ENCODE data around the gene TESPA1. TPM values are rescaled to one million over a fixed set of nuclear protein-coding genes. Genes with fewer than 3 reads are reported as not detected.

TESPA1 gene
- total and polyA plus RNA-seq, 2 experiments from 2014 or later: not detected

DNA sequence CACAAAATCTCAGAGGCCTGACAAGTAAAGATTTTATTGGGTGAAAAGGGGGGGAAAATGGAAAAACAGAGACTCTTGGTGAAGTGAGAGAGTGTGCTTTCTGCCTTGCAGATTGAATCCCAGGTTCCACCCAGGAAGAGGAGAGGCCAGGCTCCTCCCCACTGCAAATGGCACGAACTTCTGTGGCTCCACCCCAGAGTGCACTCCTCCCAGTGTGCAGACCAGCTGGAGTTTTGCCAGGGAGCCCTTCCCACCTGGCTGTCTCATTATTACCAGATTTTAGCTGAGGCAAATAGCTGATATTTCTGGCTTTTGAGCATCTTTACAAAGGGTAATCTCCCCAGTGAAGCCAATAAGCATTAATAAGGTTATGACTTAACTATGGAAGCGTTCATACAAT, 51.9 kb downstream of the TESPA1 start:
- TF ChIP-seq, protein P1, sequence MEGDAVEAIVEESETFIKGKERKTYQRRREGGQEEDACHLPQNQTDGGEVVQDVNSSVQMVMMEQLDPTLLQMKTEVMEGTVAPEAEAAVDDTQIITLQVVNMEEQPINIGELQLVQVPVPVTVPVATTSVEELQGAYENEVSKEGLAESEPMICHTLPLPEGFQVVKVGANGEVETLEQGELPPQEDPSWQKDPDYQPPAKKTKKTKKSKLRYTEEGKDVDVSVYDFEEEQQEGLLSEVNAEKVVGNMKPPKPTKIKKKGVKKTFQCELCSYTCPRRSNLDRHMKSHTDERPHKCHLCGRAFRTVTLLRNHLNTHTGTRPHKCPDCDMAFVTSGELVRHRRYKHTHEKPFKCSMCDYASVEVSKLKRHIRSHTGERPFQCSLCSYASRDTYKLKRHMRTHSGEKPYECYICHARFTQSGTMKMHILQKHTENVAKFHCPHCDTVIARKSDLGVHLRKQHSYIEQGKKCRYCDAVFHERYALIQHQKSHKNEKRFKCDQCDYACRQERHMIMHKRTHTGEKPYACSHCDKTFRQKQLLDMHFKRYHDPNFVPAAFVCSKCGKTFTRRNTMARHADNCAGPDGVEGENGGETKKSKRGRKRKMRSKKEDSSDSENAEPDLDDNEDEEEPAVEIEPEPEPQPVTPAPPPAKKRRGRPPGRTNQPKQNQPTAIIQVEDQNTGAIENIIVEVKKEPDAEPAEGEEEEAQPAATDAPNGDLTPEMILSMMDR (IDR thresholded peaks at IDR 0.05; ENCODE audit: poor library complexity): no peak
- TF ChIP-seq EZH2 (IDR thresholded peaks at IDR 0.05; ENCODE audit: borderline replicate concordance): no peak
- no peak for TF ChIP-seq EZH2phosphoT487 (IDR thresholded peaks at IDR 0.05; ENCODE audit: low read depth, severe bottlenecking, unreplicated experiment)
- H2AFZ ChIP-seq: no peak overlapping the region
- WGBS (ENCODE audit: low lambda C conversion rate, missing lambda C conversion rate): 62% methylated on average over 2 of the region's 2 CpGs

DNA sequence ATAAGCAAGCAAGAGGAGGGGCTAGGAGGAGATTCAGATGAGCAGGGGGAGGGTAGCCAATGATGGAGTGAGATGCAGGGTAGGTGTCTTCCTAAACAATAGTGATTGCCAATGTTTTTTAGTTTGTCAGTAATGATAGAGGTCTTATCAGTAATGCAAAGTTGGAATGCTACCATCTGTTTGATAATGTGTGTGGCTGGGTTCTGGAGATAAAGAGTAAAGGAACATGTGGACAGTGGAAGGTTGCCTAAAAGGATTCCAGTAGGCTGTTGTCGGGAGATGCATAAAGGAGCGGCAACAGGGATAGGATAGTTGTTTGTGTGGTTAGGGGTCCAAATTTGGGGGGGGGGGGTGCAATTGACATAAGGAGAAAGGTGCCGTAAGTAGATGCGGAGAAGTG, 52.5 kb downstream of the TESPA1 start:
- Histone ChIP-seq H4K20me1 (ENCODE audit: insufficient read depth, poor library complexity, severe bottlenecking) (no peaks in the 10 kb centered on the region), H3K36me3 (replicated peaks; ENCODE audit: insufficient read depth, low read depth) (no peaks in the 10 kb centered on the region), H2AFZ (no peak overlapping the region), H3K4me3 (no peak overlapping the region), H3K9me2 (replicated peaks; ENCODE audit: insufficient read depth) (no peaks in the 10 kb centered on the region), H3K27ac (no peak overlapping the region), H3K27me3 (no peaks in the 10 kb centered on the region), H3K4me2 (no peak overlapping the region), H3K79me2 (no peaks in the 10 kb centered on the region), H3K4me1 (ENCODE audit: insufficient read depth) (no peaks in the 10 kb centered on the region), H3K9me3 (ENCODE audit: low read depth) (no peaks in the 10 kb centered on the region)
- WGBS (ENCODE audit: low lambda C conversion rate, missing lambda C conversion rate): 89% methylated on average over 4 of the region's 4 CpGs
- no peak for DNase-seq (ENCODE audit: low spot score)
- TF ChIP-seq EZH2phosphoT487 (IDR thresholded peaks at IDR 0.05; ENCODE audit: low read depth, severe bottlenecking, unreplicated experiment) (no peak), EZH2 (IDR thresholded peaks at IDR 0.05; ENCODE audit: borderline replicate concordance) (no peak)
- TF ChIP-seq, protein P1 (IDR thresholded peaks at IDR 0.05; ENCODE audit: poor library complexity): no peak

More for the DNA sequence above, 51.9 kb downstream of the TESPA1 start:
- Histone ChIP-seq H3K27ac (no peak overlapping the region), H3K4me1 (ENCODE audit: insufficient read depth) (no peaks in the 10 kb centered on the region), H3K4me3 (no peak overlapping the region), H3K79me2 (no peaks in the 10 kb centered on the region), H3K4me2 (no peak overlapping the region), H3K36me3 (replicated peaks; ENCODE audit: insufficient read depth, low read depth) (no peaks in the 10 kb centered on the region), H3K9me2 (replicated peaks; ENCODE audit: insufficient read depth) (no peaks in the 10 kb centered on the region), H4K20me1 (ENCODE audit: insufficient read depth, poor library complexity, severe bottlenecking) (no peaks in the 10 kb centered on the region), H3K27me3 (no peaks in the 10 kb centered on the region), H3K9me3 (ENCODE audit: low read depth) (no peaks in the 10 kb centered on the region)
- no peak for DNase-seq (ENCODE audit: low spot score)

DNA sequence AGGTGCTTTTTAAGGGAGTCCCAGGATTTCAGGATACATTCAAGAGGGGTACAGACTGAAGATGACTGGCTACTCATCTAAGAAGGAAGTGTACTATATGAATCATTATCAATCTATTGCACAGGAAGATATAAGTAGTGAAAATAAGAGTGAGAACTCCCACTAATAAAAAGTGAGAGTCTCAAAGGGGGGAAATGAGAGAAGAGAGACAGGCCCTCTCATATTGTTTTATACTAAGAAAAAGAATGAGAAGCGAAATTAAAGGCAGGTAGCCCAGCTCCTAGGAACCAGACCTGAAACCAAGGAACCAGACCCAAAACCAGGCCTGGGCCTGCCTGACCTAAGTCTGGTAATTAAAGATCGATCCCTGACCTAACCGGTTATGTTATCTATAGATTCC, 54.6 kb downstream of the TESPA1 start:
- no peaks in the 10 kb centered on the region for H3K4me1 ChIP-seq (ENCODE audit: insufficient read depth)
- no peaks in the 10 kb centered on the region for H3K27me3 ChIP-seq
- no peaks in the 10 kb centered on the region for H4K20me1 ChIP-seq (ENCODE audit: insufficient read depth, poor library complexity, severe bottlenecking)
- no peak overlapping the region for H3K4me2 ChIP-seq
- DNase-seq (ENCODE audit: low spot score): no peak
- no peaks in the 10 kb centered on the region for H3K9me3 ChIP-seq (ENCODE audit: low read depth)
- H3K36me3 ChIP-seq (replicated peaks; ENCODE audit: insufficient read depth, low read depth): no peaks in the 10 kb centered on the region
- WGBS (ENCODE audit: low lambda C conversion rate, missing lambda C conversion rate): 95% methylated on average over 3 of the region's 3 CpGs
- no peak overlapping the region for H2AFZ ChIP-seq
- no peak overlapping the region for H3K27ac ChIP-seq
- no peaks in the 10 kb centered on the region for H3K9me2 ChIP-seq (replicated peaks; ENCODE audit: insufficient read depth)
- H3K79me2 ChIP-seq: no peaks in the 10 kb centered on the region
- H3K4me3 ChIP-seq: no peak overlapping the region
- TF ChIP-seq, protein P1 (IDR thresholded peaks at IDR 0.05; ENCODE audit: poor library complexity): no peak
- TF ChIP-seq EZH2 (IDR thresholded peaks at IDR 0.05; ENCODE audit: borderline replicate concordance) (no peak), EZH2phosphoT487 (IDR thresholded peaks at IDR 0.05; ENCODE audit: low read depth, severe bottlenecking, unreplicated experiment) (no peak)

DNA sequence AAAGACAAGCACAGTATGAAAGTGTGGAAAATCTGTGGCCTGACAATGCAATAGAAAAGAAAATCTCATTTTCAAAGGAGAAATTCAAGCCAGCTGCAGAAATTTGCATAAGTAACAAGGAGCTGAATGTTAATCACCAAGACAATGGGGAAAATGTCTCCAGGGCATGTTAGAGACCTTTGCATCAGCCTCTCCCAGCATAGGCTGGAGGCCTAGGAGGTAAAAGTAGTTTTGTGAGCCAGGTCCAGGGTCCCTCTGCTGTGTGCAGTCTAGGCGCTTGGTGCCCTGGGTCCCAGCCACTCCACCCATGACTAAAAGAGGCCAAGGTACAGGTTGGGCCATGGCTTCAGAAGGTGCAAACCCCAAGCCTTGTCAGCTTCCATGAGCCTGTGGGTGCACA, 58.3 kb downstream of the TESPA1 start:
- Histone ChIP-seq H3K9me2 (replicated peaks; ENCODE audit: insufficient read depth) (no peaks in the 10 kb centered on the region), H3K27ac (no peak overlapping the region), H3K4me1 (ENCODE audit: insufficient read depth) (no peaks in the 10 kb centered on the region), H3K36me3 (replicated peaks; ENCODE audit: insufficient read depth, low read depth) (no peaks in the 10 kb centered on the region), H3K27me3 (no peaks in the 10 kb centered on the region), H4K20me1 (ENCODE audit: insufficient read depth, poor library complexity, severe bottlenecking) (no peaks in the 10 kb centered on the region), H3K79me2 (no peaks in the 10 kb centered on the region), H2AFZ (no peak overlapping the region), H3K4me3 (no peak overlapping the region), H3K9me3 (ENCODE audit: low read depth) (no peaks in the 10 kb centered on the region), H3K4me2 (no peak overlapping the region)
- WGBS (ENCODE audit: low lambda C conversion rate, missing lambda C conversion rate): 60% methylated on average over 1 of the region's 1 CpG
- no peak for TF ChIP-seq EZH2 (IDR thresholded peaks at IDR 0.05; ENCODE audit: borderline replicate concordance)
- TF ChIP-seq, protein P1 (IDR thresholded peaks at IDR 0.05; ENCODE audit: poor library complexity): no peak
- no peak for DNase-seq (ENCODE audit: low spot score)

Data from hepatocyte (in vitro differentiated cells).